G401 (cell line): ENCODE data around the gene LIN7B. TPM values are rescaled to one million over a fixed set of nuclear protein-coding genes. Genes with fewer than 3 reads are reported as not detected.

ENCODE experiments used
- DNase-seq: peaks from one replicate; pipeline ENCODE4 v3.0.0-alpha.2; 2015; ENCODE audit warnings: low spot score
- in situ Hi-C: cut with HindIII; loops from 2 replicates; pipeline ENCODE4 v1.10.0; 2016; ENCODE audit warnings: low sequenced_read_pairs, mixed read lengths
- total RNA-seq: library from RNA; depleted of rRNA; stranded (reverse); fragments of >200 nt; shearing (Covaris generic); gene quantifications from 2 replicates; pipeline ENCODE4 v1.2.3, GENCODE V29; 2014; rRNA removed

Gene LIN7B
- total RNA-seq, 1 experiment from 2014 or later: 19.1 TPM

DNA sequence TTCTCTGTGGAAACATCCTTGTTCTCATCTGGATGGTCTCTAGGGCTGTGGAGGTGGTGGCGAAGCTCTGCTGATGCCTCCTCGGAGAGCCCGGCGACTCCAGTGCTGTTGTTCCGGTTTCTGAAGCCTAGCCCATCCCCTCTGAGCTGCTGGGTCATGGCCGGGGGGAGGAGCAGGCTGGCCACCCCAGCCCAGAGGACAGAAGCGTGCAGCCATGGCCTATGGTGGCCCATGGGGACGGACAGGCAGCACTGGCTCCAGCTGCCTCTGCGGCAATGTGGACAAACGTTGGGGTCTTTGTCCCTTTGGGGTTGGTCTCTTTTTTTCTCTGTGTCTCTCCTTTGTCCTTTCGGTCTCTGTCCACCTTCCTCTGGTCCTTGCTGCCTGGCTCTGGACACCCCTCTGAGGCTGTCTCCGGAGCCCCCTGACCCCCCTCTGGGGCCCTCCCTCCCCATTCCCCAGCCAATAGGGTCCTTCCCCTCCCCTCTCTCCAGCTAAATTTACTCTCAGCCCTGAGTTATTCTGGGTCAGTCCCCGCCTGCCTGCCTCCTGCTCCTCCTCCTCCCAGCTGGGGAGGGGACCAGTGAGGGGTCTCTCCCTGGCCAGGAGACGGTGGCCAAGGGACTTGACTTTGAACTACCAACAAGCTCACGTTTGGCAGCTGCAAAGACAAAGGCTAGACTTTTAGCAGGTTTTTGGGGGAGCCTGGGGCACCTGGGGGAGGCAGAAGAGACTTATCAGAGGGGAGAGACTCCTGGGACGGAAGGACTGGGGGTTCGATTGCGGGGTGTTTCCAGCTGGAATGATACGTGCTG, 41.0 kb downstream of the LIN7B start, which contains the start of gene HRC:
HRC (minus strand) TSS at position 392 of the 815 bp plus-strand sequence; CDS start at position 233, 159 bp downstream.
- in situ Hi-C loops: no loop called here
- DNase-seq: no peak

DNA sequence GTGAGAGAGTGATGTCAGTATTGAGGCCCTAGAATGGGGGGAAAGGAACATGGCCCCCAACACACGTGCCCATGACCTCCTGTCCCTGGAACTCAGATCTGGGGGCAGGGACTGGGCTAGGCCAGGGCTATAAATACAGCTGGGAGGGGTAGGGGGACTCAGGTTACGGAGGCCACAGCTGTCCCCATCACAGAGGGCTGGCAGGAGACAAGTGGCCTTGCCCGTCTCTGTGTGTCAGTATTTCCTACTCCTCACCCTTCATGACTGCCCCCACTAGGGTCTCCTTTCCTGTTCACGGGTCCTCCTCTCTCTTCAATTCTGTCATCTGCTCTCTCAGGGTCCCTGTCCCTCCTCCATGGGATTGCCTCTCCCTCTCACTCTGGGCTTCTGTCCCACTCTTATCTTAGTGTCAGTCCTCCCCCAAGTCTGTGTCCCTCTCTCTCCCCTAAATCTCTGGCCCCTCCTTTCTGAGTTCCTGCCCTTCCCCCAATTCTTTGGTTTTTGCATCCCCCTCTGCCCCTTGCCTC, 41.7 kb downstream of the LIN7B start:
- DNase-seq: no peak
- in situ Hi-C loops: no loop called here

DNA sequence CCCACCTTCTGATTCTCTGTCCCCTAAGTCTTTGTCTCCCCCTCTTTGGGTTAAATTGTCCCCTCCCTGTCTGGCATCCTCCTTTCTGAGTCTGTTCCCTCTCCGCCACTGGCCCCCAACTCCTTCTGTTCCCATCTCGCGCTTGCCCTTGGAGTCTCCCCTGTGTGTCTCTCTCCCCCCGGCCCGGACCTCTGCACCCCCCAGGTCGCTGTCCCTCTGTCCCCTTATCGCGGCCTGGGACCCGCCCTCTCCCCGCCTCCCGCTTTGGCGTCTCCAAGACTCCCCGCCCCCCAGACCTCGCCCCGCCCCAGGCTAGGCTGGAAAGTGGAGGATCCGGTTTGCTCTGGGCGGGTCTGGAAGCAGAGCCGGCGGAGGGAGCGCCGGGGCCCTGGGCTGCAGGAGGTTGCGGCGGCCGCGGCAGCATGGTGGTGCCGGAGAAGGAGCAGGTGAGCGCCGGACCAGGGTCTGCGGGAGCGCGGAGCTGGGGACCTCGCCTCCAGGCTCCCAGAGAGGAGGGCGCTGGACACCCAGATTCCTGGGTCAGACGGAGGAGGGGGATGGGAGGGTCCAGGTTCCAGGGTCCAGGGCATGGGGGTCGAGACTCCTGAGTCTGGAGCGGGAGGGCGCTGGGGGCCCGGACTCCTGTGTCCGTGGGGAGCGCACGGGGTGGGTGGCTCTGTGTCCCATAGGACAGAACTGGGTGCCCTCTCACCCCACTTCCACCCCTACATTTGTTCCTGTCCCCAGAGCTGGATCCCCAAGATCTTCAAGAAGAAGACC, 43.5 kb downstream of the LIN7B start, which contains the start of gene TRPM4:
TRPM4 (plus strand) TSS at position 348 of the 780 bp plus-strand sequence; CDS start at position 423, 75 bp downstream.
- peak; percentile 80 for DNase-seq
- in situ Hi-C loops: no loop called here

DNA sequence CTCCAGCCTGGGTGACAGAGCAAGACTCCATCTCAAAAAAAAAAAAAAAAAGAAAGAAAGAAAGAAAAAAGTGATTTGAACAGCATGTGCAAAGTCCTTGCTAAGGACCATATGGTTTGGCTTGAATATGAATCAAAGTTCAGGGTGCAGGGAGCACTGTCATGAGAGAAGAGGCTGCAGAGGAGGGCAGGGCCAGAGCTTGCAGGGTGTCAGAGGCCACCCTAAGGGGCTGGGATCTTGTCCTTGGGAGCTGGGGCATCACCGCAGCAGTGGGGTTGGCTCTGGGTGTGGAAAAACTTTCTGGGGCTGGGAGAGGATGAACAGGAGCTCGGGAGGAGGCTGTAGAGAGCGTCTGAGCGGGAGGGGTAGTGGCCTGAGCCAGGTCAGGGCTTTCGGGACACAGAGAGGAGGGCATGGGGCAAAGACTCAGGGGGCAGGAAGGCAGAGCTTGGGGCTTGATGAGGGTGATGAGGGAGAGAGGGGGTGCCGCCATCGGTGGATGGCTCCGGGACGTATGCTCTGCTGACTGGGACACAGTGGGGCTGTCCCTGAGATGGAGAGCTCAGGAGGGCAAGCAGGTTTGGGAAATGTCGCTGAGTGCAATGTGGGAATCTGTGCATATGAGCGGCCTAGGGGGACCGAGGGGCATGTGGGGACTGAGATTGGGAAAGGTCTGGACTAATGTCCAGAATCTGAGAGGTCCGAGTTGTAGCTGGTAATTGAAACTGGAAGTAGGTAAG, 46.5 kb downstream of the LIN7B start:
- no peak for DNase-seq
- in situ Hi-C loops: no loop called here

DNA sequence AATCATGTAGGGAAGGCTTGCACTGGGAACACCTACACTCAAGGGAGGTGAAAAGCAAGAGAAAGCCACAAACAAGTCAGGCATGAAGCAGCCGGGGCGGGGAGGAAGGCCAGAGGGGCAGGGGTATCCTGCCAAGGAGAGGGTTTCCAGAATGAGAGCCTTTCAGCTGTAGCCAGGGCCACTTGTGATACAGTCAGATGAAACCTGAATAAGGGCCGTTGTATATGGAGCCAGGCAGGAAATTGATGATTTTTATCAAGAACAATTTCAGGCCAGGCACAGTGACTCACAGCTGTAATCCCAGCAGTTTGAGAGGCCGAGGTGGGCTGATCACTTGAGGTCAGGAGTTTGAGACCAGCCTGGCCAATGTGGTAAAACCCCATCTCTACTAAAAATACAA, 47.8 kb downstream of the LIN7B start:
- in situ Hi-C loops: no loop called here
- DNase-seq: no peak

DNA sequence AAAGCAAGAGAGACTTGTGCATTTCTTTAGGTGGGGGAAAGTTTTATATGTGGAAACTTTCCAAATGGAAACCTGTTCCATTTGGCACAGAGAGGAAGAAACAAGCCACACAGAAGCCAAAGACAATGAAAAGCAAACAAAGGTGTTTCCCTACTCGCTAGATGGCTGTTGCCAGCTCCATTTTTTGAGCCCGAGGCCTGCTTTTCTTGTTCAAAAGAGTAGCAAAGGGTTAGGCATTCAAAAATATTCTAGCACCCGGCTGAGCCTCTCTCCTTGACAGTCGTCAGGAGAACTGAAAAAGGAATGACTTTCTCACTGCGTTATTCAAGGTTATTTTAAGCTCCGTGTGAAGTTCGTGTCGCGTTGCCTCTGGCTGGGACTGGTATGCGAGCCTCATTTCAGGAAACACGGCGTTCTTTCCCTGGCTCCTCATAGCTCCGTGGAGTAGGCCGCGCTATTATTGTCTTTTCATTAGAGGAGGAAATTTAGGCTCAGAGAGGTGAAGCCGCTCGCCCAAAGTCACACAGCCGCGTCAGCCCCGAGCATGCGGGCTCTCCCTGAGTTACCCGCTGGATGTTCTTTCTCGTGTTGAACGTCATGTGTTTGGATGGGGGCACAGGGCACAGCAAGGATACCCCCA, 51.1 kb downstream of the LIN7B start:
- in situ Hi-C loops: no loop called here
- no peak for DNase-seq

DNA sequence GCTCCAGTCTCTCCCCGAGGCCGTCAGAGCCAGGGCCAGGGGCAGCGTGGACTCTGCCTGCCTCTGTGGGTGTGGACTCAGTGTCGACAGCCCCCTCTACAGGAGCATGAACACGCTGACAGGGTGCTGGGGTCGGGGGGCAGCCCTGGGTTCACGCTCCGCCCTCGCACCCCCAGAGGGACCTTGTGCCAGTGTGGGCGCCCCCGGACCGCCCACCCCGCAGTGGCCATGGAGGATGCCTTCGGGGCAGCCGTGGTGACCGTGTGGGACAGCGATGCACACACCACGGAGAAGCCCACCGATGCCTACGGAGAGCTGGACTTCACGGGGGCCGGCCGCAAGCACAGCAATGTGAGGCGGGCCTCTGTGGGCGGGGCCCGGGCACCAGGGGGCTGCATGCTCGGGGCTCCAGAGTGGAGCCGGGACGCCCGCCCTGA, 51.7 kb downstream of the LIN7B start:
- DNase-seq: no peak

DNA sequence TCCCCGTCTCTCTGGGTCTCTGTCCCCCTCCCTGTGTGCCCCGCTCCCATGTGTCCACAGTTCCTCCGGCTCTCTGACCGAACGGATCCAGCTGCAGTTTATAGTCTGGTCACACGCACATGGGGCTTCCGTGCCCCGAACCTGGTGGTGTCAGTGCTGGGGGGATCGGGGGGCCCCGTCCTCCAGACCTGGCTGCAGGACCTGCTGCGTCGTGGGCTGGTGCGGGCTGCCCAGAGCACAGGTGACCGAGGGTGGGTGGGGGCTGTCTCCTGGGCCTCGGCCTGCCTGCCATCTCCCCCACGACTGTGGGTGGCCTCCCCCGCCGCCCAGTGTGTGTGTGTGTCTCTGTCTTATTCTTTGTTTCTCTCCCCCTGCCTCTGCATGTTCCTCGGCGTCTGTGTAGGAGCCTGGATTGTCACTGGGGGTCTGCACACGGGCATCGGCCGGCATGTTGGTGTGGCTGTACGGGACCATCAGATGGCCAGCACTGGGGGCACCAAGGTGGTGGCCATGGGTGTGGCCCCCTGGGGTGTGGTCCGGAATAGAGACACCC, 53.8 kb downstream of the LIN7B start:
- in situ Hi-C loops: no loop called here
- no peak for DNase-seq

More for the DNA sequence above, 51.7 kb downstream of the LIN7B start:
- in situ Hi-C loops: no loop called here

Other genes with a start within 250 kb of the LIN7B start
- 12.4 and 20.4 TPM in 2 replicates for gene PLEKHA4, start 245.8 kb upstream of the LIN7B start, total RNA-seq
- 44.0 and 58.7 TPM in 2 replicates for gene PPP1R15A, start 241.9 kb upstream of the LIN7B start, total RNA-seq
- not detected in 2 replicates for gene TULP2, start 215.6 kb upstream of the LIN7B start, total RNA-seq
- 201 and 252 TPM in 2 replicates for gene NUCB1, start 214.1 kb upstream of the LIN7B start, total RNA-seq
- gene DHDH, start 180.7 kb upstream of the LIN7B start, total RNA-seq: 3.0 and 4.2 TPM in 2 replicates
- 160 and 177 TPM in 2 replicates for gene BAX, start 159.5 kb upstream of the LIN7B start, total RNA-seq
- 4,146 and 4,408 TPM in 2 replicates for gene FTL, start 149.1 kb upstream of the LIN7B start, total RNA-seq
- gene GYS1, start 121.1 kb upstream of the LIN7B start, total RNA-seq: 41.3 and 43.2 TPM in 2 replicates
- 426 and 535 TPM in 2 replicates for gene RUVBL2, start 120.5 kb upstream of the LIN7B start, total RNA-seq
- not detected in 2 replicates for gene LHB, start 97.3 kb upstream of the LIN7B start, total RNA-seq
- not detected in 2 replicates for gene CGB3, start 90.0 kb upstream of the LIN7B start, total RNA-seq
- gene CGB2, start 82.5 kb upstream of the LIN7B start, total RNA-seq: not detected in 2 replicates
- gene CGB1, start 77.5 kb upstream of the LIN7B start, total RNA-seq: not detected in 2 replicates
- not detected in 2 replicates for gene CGB5, start 70.5 kb upstream of the LIN7B start, total RNA-seq
- not detected in 2 replicates for gene CGB8, start 65.3 kb upstream of the LIN7B start, total RNA-seq
- 4.8 and 7.2 TPM in 2 replicates for gene CGB7, start 56.6 kb upstream of the LIN7B start, total RNA-seq
- 11.5 and 18.3 TPM in 2 replicates for gene NTF4, start 49.6 kb upstream of the LIN7B start, total RNA-seq
- gene KCNA7, start 41.7 kb upstream of the LIN7B start, total RNA-seq: 0.06 TPM in 1 of 2 replicates, not detected in the other
- 326 and 361 TPM in 2 replicates for gene SNRNP70, start 28.9 kb upstream of the LIN7B start, total RNA-seq
- gene C19orf73, start 4.8 kb downstream of the LIN7B start, total RNA-seq: 0.74 TPM in 1 of 2 replicates, not detected in the other
- 101 and 111 TPM in 2 replicates for gene PPFIA3, start 5.2 kb downstream of the LIN7B start, total RNA-seq
- gene HRC, start 41.0 kb downstream of the LIN7B start, total RNA-seq: 4.6 and 7.2 TPM in 2 replicates
- 17.5 and 18.6 TPM in 2 replicates for gene TRPM4, start 43.4 kb downstream of the LIN7B start, total RNA-seq
- gene SLC6A16, start 210.8 kb downstream of the LIN7B start, total RNA-seq: 6.6 TPM in 1 of 2 replicates, not detected in the other
- not detected in 2 replicates for gene CD37, start 221.0 kb downstream of the LIN7B start, total RNA-seq
- gene TEAD2, start 248.0 kb downstream of the LIN7B start, total RNA-seq: 30.2 and 33.2 TPM in 2 replicates
- gene DKKL1, start 249.5 kb downstream of the LIN7B start, total RNA-seq: 6.2 and 7.3 TPM in 2 replicates